HG02571 (cell line): ENCODE results near the gene SLC39A12.

Source experiments
- ATAC-seq: cut with Tn5 transposase; IDR thresholded peaks from one replicate; pipeline ENCODE4 v1.9.1; 2021; ENCODE audit warnings: mild to moderate bottlenecking, moderate library complexity; ENCODE audit not compliant: unreplicated experiment

Gene SLC39A12

GRCh38 chr10:17961551-17962422, 10.1 kb downstream of the SLC39A12 start:
- ATAC-seq: no peak

GRCh38 chr10:17963431-17963830, 11.7 kb downstream of the SLC39A12 start:
- no peak for ATAC-seq

GRCh38 chr10:17965649-17966235, 14.0 kb downstream of the SLC39A12 start:
- no peak for ATAC-seq

GRCh38 chr10:17974505-17974904, 22.8 kb downstream of the SLC39A12 start:
- no peak for ATAC-seq

GRCh38 chr10:17980846-17981565, 29.3 kb downstream of the SLC39A12 start:
- no peak for ATAC-seq

- ATAC-seq: no peak
These were observed 30.2 kb downstream of the SLC39A12 start for GRCh38 chr10:17981766-17982380.

GRCh38 chr10:17984056-17984455, 32.3 kb downstream of the SLC39A12 start:
- ATAC-seq: peak; percentile 48

GRCh38 chr10:17984563-17984962, 32.8 kb downstream of the SLC39A12 start:
- no peak for ATAC-seq

- ATAC-seq: peak; percentile 63
These were observed 38.4 kb downstream of the SLC39A12 start for GRCh38 chr10:17989908-17990767.

GRCh38 chr10:17992266-17992665, 40.5 kb downstream of the SLC39A12 start:
- ATAC-seq: no peak

GRCh38 chr10:17993361-17993760, 41.6 kb downstream of the SLC39A12 start:
- ATAC-seq: no peak

- no peak for ATAC-seq
These were observed 48.9 kb downstream of the SLC39A12 start for GRCh38 chr10:18000601-18001000.

GRCh38 chr10:18005445-18005780, 53.7 kb downstream of the SLC39A12 start:
- ATAC-seq: no peak

GRCh38 chr10:18005781-18006456, 54.2 kb downstream of the SLC39A12 start:
- ATAC-seq: no peak

GRCh38 chr10:18008986-18009385, 57.3 kb downstream of the SLC39A12 start:
- ATAC-seq: no peak

- no peak for ATAC-seq
These were observed 58.3 kb downstream of the SLC39A12 start for GRCh38 chr10:18010050-18010449.

- no peak for ATAC-seq
These were observed 68.8 kb downstream of the SLC39A12 start for GRCh38 chr10:18020523-18020922.

GRCh38 chr10:18021725-18022480, 70.2 kb downstream of the SLC39A12 start:
- no peak for ATAC-seq
